CD4-positive, CD25-positive, alpha-beta regulatory T cell (primary cell): ENCODE results near the gene FOXL2NB. TPM values are rescaled to one million over a fixed set of nuclear protein-coding genes. Genes with fewer than 3 reads are reported as not detected.

Source experiments
- ATAC-seq, 2 donors: fragments of 150-1000 bp; cut with Tn5 transposase; one replicate each; pipeline ENCODE4 v1.10.0; 2021; ENCODE audit warnings: low read depth in 2 of 2, moderate number of reproducible peaks in 2 of 2, moderate library complexity in 1 of 2
- DNase-seq, 3 donors: peaks; one replicate each; pipeline versions ENCODE4 v3.0.0 to v3.0.0-alpha.2; 2012 to 2022; ENCODE audit warnings: mixed read lengths in 1 of 3
- H3K27ac ChIP-seq: one replicate; pipeline ENCODE4 v1.7.0; 2013; ENCODE audit warnings: mild to moderate bottlenecking, low read length; ENCODE audit not compliant: insufficient read depth, poor library complexity, severe bottlenecking
- H3K27me3 ChIP-seq: one replicate; pipeline ENCODE4 v1.7.0; 2013; ENCODE audit warnings: low read length; ENCODE audit not compliant: control insufficient read depth, insufficient read depth
- H3K36me3 ChIP-seq: one replicate; pipeline ENCODE4 v1.7.0; 2013; ENCODE audit warnings: mild to moderate bottlenecking, low read length, moderate library complexity; ENCODE audit not compliant: control insufficient read depth, insufficient read depth
- H3K4me1 ChIP-seq: 2 replicates; pipeline ENCODE4 v1.7.0; 2013; ENCODE audit warnings: mild to moderate bottlenecking, low read length; ENCODE audit not compliant: insufficient read depth, control insufficient read depth, poor library complexity, severe bottlenecking
- H3K4me3 ChIP-seq: one replicate; pipeline ENCODE4 v1.7.0; 2013; ENCODE audit warnings: low read depth, mild to moderate bottlenecking, low read length, moderate library complexity
- H3K9me3 ChIP-seq, 2 experiments: 1 replicate in 1 of 2; 2 replicates in 1 of 2; pipeline ENCODE4 v1.7.0; 2013; ENCODE audit warnings: low read length in 2 of 2, mild to moderate bottlenecking in 1 of 2, moderate library complexity in 1 of 2; ENCODE audit not compliant: control insufficient read depth in 2 of 2
- H3K27ac Mint-ChIP-seq, 3 donors: one replicate each; pipeline ENCODE4 v1.8.0; 2020 to 2022; ENCODE audit warnings: mild to moderate bottlenecking in 3 of 3, mixed read lengths in 3 of 3, moderate library complexity in 2 of 3
- H3K27me3 Mint-ChIP-seq: one replicate; pipeline ENCODE4 v1.8.0; 2022; ENCODE audit warnings: mild to moderate bottlenecking, mixed read lengths
- H3K36me3 Mint-ChIP-seq: one replicate; pipeline ENCODE4 v1.8.0; 2020; ENCODE audit warnings: mixed read lengths
- H3K4me1 Mint-ChIP-seq, 4 donors: one replicate each; pipeline ENCODE4 v1.8.0; 2020 to 2022; ENCODE audit warnings: mixed read lengths in 4 of 4, mild to moderate bottlenecking in 1 of 4
- H3K4me3 Mint-ChIP-seq, 4 donors: one replicate each; pipeline ENCODE4 v1.8.0; 2020 to 2022; ENCODE audit warnings: mild to moderate bottlenecking in 4 of 4, mixed read lengths in 4 of 4, moderate library complexity in 3 of 4
- H3K9me3 Mint-ChIP-seq, 7 donors: one replicate each; pipeline ENCODE4 v1.8.0; 2020 to 2022; ENCODE audit warnings: mixed read lengths in 7 of 7, mild to moderate bottlenecking in 3 of 7, moderate library complexity in 2 of 7
- polyA plus RNA-seq, 4 donors: library from polyadenylated mRNA; unstranded; fragments of 300-500 nt; fragmentation: Illumina TruSeq; gene quantifications; one replicate each; pipeline ENCODE4 v1.2.3, GENCODE V29; 2021
- total RNA-seq: library from RNA; stranded (reverse); gene quantifications from one replicate; pipeline ENCODE4 v1.2.3, GENCODE V29; 2022

Gene FOXL2NB
- total and polyA plus RNA-seq, 5 donors from 2014 or later, result not detected

GRCh38 chr3:138938877-138939560, 8.0 kb upstream of the FOXL2NB start:
- H3K36me3 Mint-ChIP-seq, result no peaks in the 10 kb centered on the region
- peaks cover 10 to 44% (median 21%) of the 10 kb centered on the region in 4 donors for H3K4me1 Mint-ChIP-seq
- peaks cover 100% of the 10 kb centered on the region for H3K27me3 Mint-ChIP-seq
- H3K4me3 Mint-ChIP-seq, result peak overlapping the region in 1 of 4 donors; percentile 76
- Histone ChIP-seq H3K27me3 (peaks cover 51% of the 10 kb centered on the region), H3K36me3 (no peaks in the 10 kb centered on the region), H3K4me1 (peaks cover 43% of the 10 kb centered on the region), H3K4me3 (no peak overlapping the region), H3K27ac (no peak overlapping the region), H3K9me3 (no peaks in the 10 kb centered on the region)
- H3K9me3 Mint-ChIP-seq, result peaks cover 0 to 3% (median 0%) of the 10 kb centered on the region in 7 donors
- ATAC-seq (no peak), DNase-seq (no peak)
- H3K27ac Mint-ChIP-seq, result no peak overlapping the region

- DNase-seq, result no peak
- Histone ChIP-seq H3K9me3 (no peaks in the 10 kb centered on the region), H3K27me3 (peaks cover 49% of the 10 kb centered on the region), H3K27ac (no peak overlapping the region), H3K4me1 (peaks cover 49% of the 10 kb centered on the region), H3K36me3 (no peaks in the 10 kb centered on the region), H3K4me3 (no peak overlapping the region)
- no peak overlapping the region for H3K27ac Mint-ChIP-seq
- peaks cover 100% of the 10 kb centered on the region for H3K27me3 Mint-ChIP-seq
- ATAC-seq, result no peak
- peak overlapping the region in 1 of 4 donors; percentile 29 for H3K4me3 Mint-ChIP-seq
- H3K4me1 Mint-ChIP-seq, result peaks cover 15 to 50% (median 24%) of the 10 kb centered on the region in 4 donors
- H3K36me3 Mint-ChIP-seq, result no peaks in the 10 kb centered on the region
- H3K9me3 Mint-ChIP-seq, result peaks cover 0 to 3% (median 0%) of the 10 kb centered on the region in 7 donors
Observed at GRCh38 chr3:138939561-138940241, 7.3 kb upstream of the FOXL2NB start.

- Histone ChIP-seq H3K27ac (no peak overlapping the region), H3K4me1 (peaks cover 57% of the 10 kb centered on the region), H3K9me3 (no peaks in the 10 kb centered on the region), H3K36me3 (no peaks in the 10 kb centered on the region), H3K27me3 (peaks cover 48% of the 10 kb centered on the region), H3K4me3 (no peak overlapping the region)
- no peak for DNase-seq
- Mint-ChIP-seq H3K27me3 (peaks cover 100% of the 10 kb centered on the region), H3K4me1 (peaks cover 10 to 56% (median 27%) of the 10 kb centered on the region in 4 donors), H3K9me3 (peaks cover 0 to 4% (median 0%) of the 10 kb centered on the region in 7 donors), H3K4me3 (no peak overlapping the region), H3K36me3 (no peaks in the 10 kb centered on the region), H3K27ac (no peak overlapping the region)
- no peak for ATAC-seq
Observed at GRCh38 chr3:138940446-138940845, 6.6 kb upstream of the FOXL2NB start.

GRCh38 chr3:138941259-138941885, 5.6 kb upstream of the FOXL2NB start:
- H3K4me1 ChIP-seq, result peaks cover 56% of the 10 kb centered on the region
- no peaks in the 10 kb centered on the region for H3K9me3 ChIP-seq
- Mint-ChIP-seq H3K4me3 (peak overlapping the region in 1 of 4 donors; percentile 77), H3K36me3 (no peaks in the 10 kb centered on the region), H3K27ac (no peak overlapping the region), H3K4me1 (peaks cover 10 to 49% (median 23%) of the 10 kb centered on the region in 4 donors), H3K9me3 (peaks cover 0 to 4% (median 0%) of the 10 kb centered on the region in 7 donors), H3K27me3 (peaks cover 91% of the 10 kb centered on the region)
- H3K27me3 ChIP-seq, result peaks cover 46% of the 10 kb centered on the region
- DNase-seq (peak in 1 of 3 donors; percentile 42), ATAC-seq (no peak)
- no peak overlapping the region for H3K4me3 ChIP-seq
- H3K27ac ChIP-seq, result no peak overlapping the region
- no peaks in the 10 kb centered on the region for H3K36me3 ChIP-seq

GRCh38 chr3:138942271-138942670, 4.7 kb upstream of the FOXL2NB start:
- Mint-ChIP-seq H3K9me3 (peaks cover 0 to 3% (median 0%) of the 10 kb centered on the region in 7 donors), H3K36me3 (no peaks in the 10 kb centered on the region), H3K27me3 (peaks cover 85% of the 10 kb centered on the region), H3K4me1 (peaks cover 10 to 46% (median 20%) of the 10 kb centered on the region in 4 donors), H3K4me3 (no peak overlapping the region), H3K27ac (no peak overlapping the region)
- Histone ChIP-seq H3K4me1 (peaks cover 56% of the 10 kb centered on the region), H3K27ac (no peak overlapping the region), H3K9me3 (no peaks in the 10 kb centered on the region), H3K4me3 (no peak overlapping the region), H3K36me3 (no peaks in the 10 kb centered on the region), H3K27me3 (peaks cover 40% of the 10 kb centered on the region)
- ATAC-seq (no peak), DNase-seq (no peak)

GRCh38 chr3:138942861-138943623, 4.0 kb upstream of the FOXL2NB start:
- peaks cover 85% of the 10 kb centered on the region for H3K27me3 Mint-ChIP-seq
- Histone ChIP-seq H3K27ac (no peak overlapping the region), H3K9me3 (no peaks in the 10 kb centered on the region), H3K27me3 (peaks cover 40% of the 10 kb centered on the region), H3K4me1 (peaks cover 52% of the 10 kb centered on the region), H3K36me3 (no peaks in the 10 kb centered on the region), H3K4me3 (no peak overlapping the region)
- peaks cover 0 to 5% (median 0%) of the 10 kb centered on the region in 7 donors for H3K9me3 Mint-ChIP-seq
- no peak for ATAC-seq
- H3K27ac Mint-ChIP-seq, result peak overlapping the region in 1 of 3 donors; percentile 26
- H3K4me3 Mint-ChIP-seq, result peak overlapping the region in 2 of 4 donors; percentile 21 to 39
- no peak for DNase-seq
- no peaks in the 10 kb centered on the region for H3K36me3 Mint-ChIP-seq
- H3K4me1 Mint-ChIP-seq, result peaks cover 10 to 44% (median 16%) of the 10 kb centered on the region in 4 donors
